ENCODE measurements around the gene ITK. TPM values are rescaled to one million over a fixed set of nuclear protein-coding genes. Genes with fewer than 3 reads are reported as not detected.
A peak's percentile ranks its signal among the peaks of the same experiment; 100 is the strongest.

The ITK gene
- total and polyA plus RNA-seq, 2 of the 8 experiments (the other 6 are each of a cell fraction or from before 2014, with no cell fraction given) = 0.05 TPM; not detected in 1

DNA sequence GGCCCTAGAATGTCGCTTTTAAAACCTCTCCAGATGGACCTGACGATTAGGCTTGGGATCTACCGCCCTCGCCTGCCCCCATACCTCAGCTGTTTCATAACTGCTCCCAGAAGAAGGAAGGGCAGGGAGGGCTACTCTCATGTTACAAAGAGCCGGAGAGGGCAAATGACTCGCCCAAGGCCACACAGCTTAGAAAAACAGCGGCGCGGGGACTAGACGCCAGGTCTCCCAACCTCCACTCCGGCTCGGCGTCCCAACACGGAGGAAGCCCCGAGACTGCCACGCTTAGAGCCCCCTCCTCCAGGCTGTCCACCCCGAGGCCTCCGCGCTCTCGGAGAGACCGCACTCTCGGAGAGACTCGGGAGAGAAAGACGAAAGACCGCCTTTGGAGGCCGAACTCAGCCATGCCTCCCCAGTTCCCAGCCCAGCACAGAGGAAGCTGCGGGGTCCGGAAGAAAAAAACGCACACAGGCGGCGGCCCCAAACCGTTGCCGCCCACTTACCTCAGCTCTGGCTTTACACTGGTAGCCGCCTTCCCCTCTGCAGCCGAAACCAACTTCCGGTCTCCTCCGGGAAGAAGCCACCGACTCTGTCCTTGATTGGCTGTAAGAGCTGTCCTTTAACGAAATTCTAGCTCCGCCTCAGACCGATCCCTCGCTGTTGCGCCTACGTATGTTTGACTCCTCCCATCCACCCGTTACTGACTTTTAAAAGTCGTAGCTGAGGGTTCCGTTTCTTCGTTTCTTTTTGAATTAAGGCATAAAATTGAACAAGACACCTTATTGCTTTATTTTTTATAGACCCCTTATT is 38.1 kb upstream of the ITK start, which contains the start of gene MED7:
Gene MED7, minus strand, starts transcription at position 549 of the 810 bp plus-strand sequence. CDS start 3,434 bp downstream, outside the sequence.
- H3K79me2 ChIP-seq (ENCODE audit: control insufficient read depth in 1 of 2, insufficient read depth in 2 of 2, low read length in 2 of 2) = peaks cover 0 to 27% of the 10 kb centered on the region in 2 experiments; a peak in 2 of 4 replicates
- no peaks in the 10 kb centered on the region for H3K4me1 ChIP-seq (replicated peaks in 1 of 4; ENCODE audit: control insufficient read depth in 3 of 4, insufficient read depth in 4 of 4, low read length in 3 of 4)
- H3K36me3 ChIP-seq (ENCODE audit: control insufficient read depth in 2 of 4, insufficient read depth in 4 of 4, low read length in 3 of 4) = peaks cover 0 to 14% (median 2%) of the 10 kb centered on the region in 4 experiments; a peak in 3 of 8 replicates
- peaks cover 6% of the 10 kb centered on the region; the same call in 1 of the 2 replicates for H3K79me1 ChIP-seq (ENCODE audit: low read depth, low read length)
- no peak within 1 kb of the TSS for H3K23ac ChIP-seq (ENCODE audit: insufficient read length)
- H3K4ac ChIP-seq (replicated peaks; ENCODE audit: insufficient read length, low read depth, low read length) = no peak within 1 kb of the TSS
- H3K27ac ChIP-seq (ENCODE audit: low read depth, low read length) = peak within 1 kb of the TSS; percentile 82
- H2BK5ac ChIP-seq (ENCODE audit: low read depth, low read length) = peak within 1 kb of the TSS; percentile 83; the same call in 1 of the 2 replicates
- H2BK120ac ChIP-seq (replicated peaks; ENCODE audit: low read depth, low read length) = no peak within 1 kb of the TSS
- peak within 1 kb of the TSS; percentile 91 to 97 (median 92) for H3K4me3 ChIP-seq (ENCODE audit: extremely low read depth in 1 of 4, insufficient read depth in 2 of 4, low read depth in 3 of 4, low read length in 4 of 4)
- H3K9me3 ChIP-seq (ENCODE audit: insufficient read depth in 2 of 2, low read depth in 1 of 2, low read length in 1 of 2) = no peaks in the 10 kb centered on the region
- peak within 1 kb of the TSS; percentile 94; the same call in 1 of the 2 replicates for H4K8ac ChIP-seq (ENCODE audit: extremely low read depth, insufficient read depth, low read length)
- CTCF ChIA-PET (ENCODE audit: partially characterized antibody) = interaction anchor here (0.5 to 2.7 kb wide), 6 partner anchors 7 to 634 kb away, joined by 3 to 15 read pairs (median 4); no protein-coding TSS in a partner anchor
- peak within 1 kb of the TSS; percentile 64 to 90 (median 88) for H3K9ac ChIP-seq (replicated peaks in 1 of 4; ENCODE audit: extremely low read depth in 1 of 4, low read depth in 3 of 4, low read length in 3 of 4)
- H3K27me3 ChIP-seq (replicated peaks in 1 of 4; ENCODE audit: control insufficient read depth in 3 of 4, extremely low read depth in 1 of 4, insufficient read depth in 3 of 4, low read length in 3 of 4) = no peaks in the 10 kb centered on the region
- POLR2A ChIA-PET (ENCODE audit: partially characterized antibody) = interaction anchor here (0.6 to 1.4 kb wide), 7 partner anchors 10 to 344 kb away, joined by 3 to 9 read pairs (median 3); no protein-coding TSS in a partner anchor
- H2BK12ac ChIP-seq (ENCODE audit: low read depth, low read length) = no peak within 1 kb of the TSS; the same call in 1 of the 2 replicates
- H4K20me1 ChIP-seq (replicated peaks in 1 of 2; ENCODE audit: control insufficient read depth in 1 of 2, insufficient read depth in 2 of 2, low read length in 2 of 2) = peaks cover 0 to 1% of the 10 kb centered on the region in 2 experiments
- FAIRE-seq (peak; percentile 97), DNase-seq (ENCODE audit: low read depth in 1 of 2, low spot score in 2 of 2) (peak; percentile 84 to 88)
- peak within 1 kb of the TSS; percentile 57 to 65 for H3K4me2 ChIP-seq (ENCODE audit: insufficient read depth in 1 of 2, low read depth in 2 of 2, low read length in 2 of 2)
- no peak within 1 kb of the TSS for H2AK5ac ChIP-seq (ENCODE audit: low read depth, low read length)
- H2BK20ac ChIP-seq (ENCODE audit: low read length) = no peak within 1 kb of the TSS
- H3K18ac ChIP-seq (ENCODE audit: extremely low read depth, low read length) = peak within 1 kb of the TSS; percentile 98
- no peak within 1 kb of the TSS for H2BK15ac ChIP-seq (ENCODE audit: low read length)
- H3K14ac ChIP-seq (ENCODE audit: insufficient read length) = no peak within 1 kb of the TSS
- peak within 1 kb of the TSS; percentile 34 for H4K91ac ChIP-seq (replicated peaks; ENCODE audit: insufficient read length, low read length)
- H3K56ac ChIP-seq (replicated peaks; ENCODE audit: insufficient read length, low read depth, low read length) = peak within 1 kb of the TSS; percentile 20
- 0 out of 2 replicates have a peak, but pooled peaks cover 3% of the 10 kb centered on the region for H3K23me2 ChIP-seq (ENCODE audit: low read depth, low read length)
- H4K5ac ChIP-seq (ENCODE audit: insufficient read length, low read depth, low read length) = peak within 1 kb of the TSS; percentile 69
- H2AFZ ChIP-seq (ENCODE audit: low read length) = peak within 1 kb of the TSS; percentile 61
- 1% methylated on average over 43 of the region's 48 CpGs; no CpG with 5 or more reads in 1 of the 2 experiments for WGBS, 2 experiments (ENCODE audit: extremely low coverage in 1 of 2, insufficient coverage in 1 of 2, insufficient read length in 1 of 2, insufficient replicate concordance in 2 of 2, low coverage in 1 of 2, low lambda C conversion rate in 2 of 2, missing lambda C conversion rate in 1 of 2)
- TF ChIP-seq SRF (IDR thresholded peaks at IDR 0.05; ENCODE audit: low read depth, low read length) (no peak), CTBP2 (IDR thresholded peaks at IDR 0.05; ENCODE audit: borderline replicate concordance, insufficient read depth, insufficient read length, low read length) (no peak), POLR2AphosphoS5 (IDR thresholded peaks at IDR 0.05; ENCODE audit: low read depth, low read length) (peak; percentile 58; the same call in 1 of the 2 replicates), NRF1 (IDR thresholded peaks at IDR 0.05; ENCODE audit: low read depth, low read length) (no peak), TCF12 (IDR thresholded peaks at IDR 0.05; ENCODE audit: low read depth, low read length) (no peak), CBX8 (IDR thresholded peaks at IDR 0.05; ENCODE audit: borderline replicate concordance, low read depth, low read length) (no peak), RAD21 (IDR thresholded peaks at IDR 0.05 in 1 of 2, conservative IDR thresholded peaks at IDR 0.05 in 1 of 2; ENCODE audit: low read depth in 2 of 2, low read length in 2 of 2) (no peak), SP2 (IDR thresholded peaks at IDR 0.05; ENCODE audit: low read length) (peak; percentile 67), YY1 (IDR thresholded peaks at IDR 0.05; ENCODE audit: low read depth, low read length) (0 out of 2 replicates have a peak, but pooled peaks have one; percentile 14), HDAC6 (IDR thresholded peaks at IDR 0.05; ENCODE audit: low read depth, low read length) (no peak), GTF2F1 (IDR thresholded peaks at IDR 0.05; ENCODE audit: borderline replicate concordance, low read depth, low read length) (peak; percentile 72)

All from H1 (cell line).